ENCODE data around the gene UBE3C. TPM values are rescaled to one million over a fixed set of nuclear protein-coding genes. Genes with fewer than 3 reads are reported as not detected.

The UBE3C gene
- total and polyA plus RNA-seq, 3 experiments from 2014 or later = 30.7 to 82.7 (median 81.1) TPM

DNA sequence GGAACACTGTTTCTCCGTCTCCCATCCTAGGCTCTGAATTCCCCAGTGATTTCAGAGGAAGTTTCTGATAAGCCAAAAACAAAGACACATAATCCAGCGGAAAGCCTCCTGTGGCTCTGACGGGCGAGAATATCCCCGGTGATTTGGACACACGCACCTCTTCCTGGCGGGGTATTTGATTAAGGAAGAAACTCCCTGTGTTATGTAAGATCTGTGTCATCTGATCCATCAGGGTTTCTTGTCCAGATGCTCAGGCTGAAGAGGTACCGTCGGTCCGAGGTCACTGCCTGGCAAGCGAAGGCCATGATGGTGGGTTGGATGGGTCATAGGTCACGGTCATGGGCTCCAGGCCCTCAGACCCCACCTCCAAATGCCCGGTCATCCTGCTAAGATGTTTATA, 158.5 kb downstream of the UBE3C start:
- H3K4me1 Mint-ChIP-seq = peaks cover 22 to 31% (median 23%) of the 10 kb centered on the region in 3 donors
- Histone ChIP-seq H3K4me1 (ENCODE audit: insufficient read depth, low read length) (peaks cover 14% of the 10 kb centered on the region), H3K4me3 (ENCODE audit: low read length) (no peak overlapping the region), H3K27ac (ENCODE audit: low read depth, low read length) (no peak overlapping the region), H3K27me3 (ENCODE audit: insufficient read depth, low read length, poor library complexity, severe bottlenecking) (no peaks in the 10 kb centered on the region), H3K9me3 (ENCODE audit: low read length) (no peaks in the 10 kb centered on the region), H3K36me3 (ENCODE audit: insufficient read depth, low read length) (no peaks in the 10 kb centered on the region)
- H3K27me3 Mint-ChIP-seq = no peaks in the 10 kb centered on the region
- no peaks in the 10 kb centered on the region for H3K36me3 Mint-ChIP-seq
- peak overlapping the region in 1 of 8 donors; percentile 95 for H3K27ac Mint-ChIP-seq
- DNase-seq = no peak
- H3K9me3 Mint-ChIP-seq = no peaks in the 10 kb centered on the region
- ChIA-PET POLR2A (no interaction called here), CTCF (interaction anchor here (0.7 kb wide), 1 partner anchor 24 kb away, joined by 3 read pairs; no protein-coding TSS in a partner anchor)
- no peak overlapping the region for H3K4me3 Mint-ChIP-seq

DNA sequence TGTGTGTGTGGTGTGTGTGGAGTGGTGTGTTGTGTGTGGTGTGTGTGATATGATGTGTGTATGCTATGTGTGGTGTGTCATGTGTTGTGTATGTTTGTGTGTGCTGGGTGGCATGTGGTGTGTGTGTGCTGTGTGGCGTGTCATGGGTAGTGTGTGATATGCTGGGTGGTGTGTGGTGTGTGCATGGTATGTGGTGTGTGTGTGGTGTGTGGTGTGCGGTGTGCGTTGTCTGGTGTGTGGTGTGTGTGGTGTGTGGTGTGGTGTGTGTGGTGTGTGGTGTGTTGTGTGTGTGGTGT, 160.5 kb downstream of the UBE3C start:
- no peaks in the 10 kb centered on the region for H3K36me3 ChIP-seq (ENCODE audit: insufficient read depth, low read length)
- Mint-ChIP-seq H3K9me3 (no peaks in the 10 kb centered on the region), H3K4me1 (peaks cover 34 to 43% (median 34%) of the 10 kb centered on the region in 3 donors), H3K27ac (peak overlapping the region; percentile 61 to 98 (median 84)), H3K27me3 (no peaks in the 10 kb centered on the region), H3K36me3 (no peaks in the 10 kb centered on the region), H3K4me3 (peak overlapping the region in 3 of 7 donors; percentile 31 to 71 (median 48))
- peaks cover 15% of the 10 kb centered on the region for H3K4me1 ChIP-seq (ENCODE audit: insufficient read depth, low read length)
- H3K9me3 ChIP-seq (ENCODE audit: low read length) = no peaks in the 10 kb centered on the region
- no peak overlapping the region for H3K4me3 ChIP-seq (ENCODE audit: low read length)
- no peak for DNase-seq
- H3K27ac ChIP-seq (ENCODE audit: low read depth, low read length) = no peak overlapping the region
- ChIA-PET POLR2A (no interaction called here), CTCF (no interaction called here)
- H3K27me3 ChIP-seq (ENCODE audit: insufficient read depth, low read length, poor library complexity, severe bottlenecking) = no peaks in the 10 kb centered on the region

GRCh38 chr7:157299613-157300368, 161.1 kb downstream of the UBE3C start:
- no peak overlapping the region for H3K4me3 ChIP-seq (ENCODE audit: low read length)
- H3K27ac ChIP-seq (ENCODE audit: low read depth, low read length) = no peak overlapping the region
- Mint-ChIP-seq H3K36me3 (no peaks in the 10 kb centered on the region), H3K27ac (peak overlapping the region; percentile 61 to 98 (median 85)), H3K9me3 (no peaks in the 10 kb centered on the region), H3K4me3 (peak overlapping the region in 2 of 7 donors; percentile 48 to 50), H3K27me3 (no peaks in the 10 kb centered on the region), H3K4me1 (peaks cover 34 to 43% (median 34%) of the 10 kb centered on the region in 3 donors)
- H3K9me3 ChIP-seq (ENCODE audit: low read length) = no peaks in the 10 kb centered on the region
- peaks cover 15% of the 10 kb centered on the region for H3K4me1 ChIP-seq (ENCODE audit: insufficient read depth, low read length)
- POLR2A ChIA-PET = no interaction called here
- H3K27me3 ChIP-seq (ENCODE audit: insufficient read depth, low read length, poor library complexity, severe bottlenecking) = no peaks in the 10 kb centered on the region
- CTCF ChIA-PET = no interaction called here
- peak in 4 of 5 donors; percentile 47 to 63 (median 59) for DNase-seq
- no peaks in the 10 kb centered on the region for H3K36me3 ChIP-seq (ENCODE audit: insufficient read depth, low read length)

DNA sequence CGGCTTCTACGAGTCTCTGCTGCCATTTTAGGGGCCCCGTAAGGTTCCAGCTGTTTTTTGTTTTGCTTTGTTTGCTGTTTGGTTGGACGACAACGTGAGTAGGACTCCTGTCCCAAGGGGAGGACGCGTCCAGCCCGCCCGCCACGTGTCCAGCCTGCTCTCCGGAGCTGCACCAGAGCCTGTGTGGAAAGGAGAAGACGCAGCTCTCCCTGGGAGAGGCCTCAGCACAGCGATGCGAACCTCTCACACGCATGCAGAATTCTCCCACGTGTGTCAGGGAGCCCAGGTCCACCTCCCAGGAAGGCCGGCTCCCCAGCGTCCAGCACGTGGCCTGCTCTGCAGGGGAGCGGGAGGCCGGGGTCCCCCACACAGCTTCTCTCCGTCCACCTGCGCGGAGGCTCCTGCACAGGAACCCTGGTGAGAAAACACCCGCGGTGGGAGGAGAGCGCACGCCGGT, 161.7 kb downstream of the UBE3C start:
- Mint-ChIP-seq H3K27ac (peak overlapping the region in 5 of 8 donors; percentile 19 to 97 (median 45)), H3K9me3 (no peaks in the 10 kb centered on the region), H3K27me3 (no peaks in the 10 kb centered on the region), H3K4me3 (peak overlapping the region in 1 of 7 donors; percentile 3), H3K36me3 (no peaks in the 10 kb centered on the region), H3K4me1 (peaks cover 34 to 43% (median 34%) of the 10 kb centered on the region in 3 donors)
- no peaks in the 10 kb centered on the region for H3K9me3 ChIP-seq (ENCODE audit: low read length)
- ChIA-PET POLR2A (no interaction called here), CTCF (no interaction called here)
- H3K27ac ChIP-seq (ENCODE audit: low read depth, low read length) = no peak overlapping the region
- DNase-seq = no peak
- H3K4me3 ChIP-seq (ENCODE audit: low read length) = no peak overlapping the region
- H3K36me3 ChIP-seq (ENCODE audit: insufficient read depth, low read length) = no peaks in the 10 kb centered on the region
- H3K4me1 ChIP-seq (ENCODE audit: insufficient read depth, low read length) = peaks cover 15% of the 10 kb centered on the region
- H3K27me3 ChIP-seq (ENCODE audit: insufficient read depth, low read length, poor library complexity, severe bottlenecking) = no peaks in the 10 kb centered on the region

GRCh38 chr7:157301610-157302120, 162.9 kb downstream of the UBE3C start:
- ChIA-PET CTCF (interaction anchor here (1.6 kb wide), 1 partner anchor 28 kb away, joined by 6 read pairs; no protein-coding TSS in a partner anchor), POLR2A (interaction anchor here (1.0 kb wide), 1 partner anchor 35 kb away, joined by 3 read pairs; no protein-coding TSS in a partner anchor)
- Histone ChIP-seq H3K27ac (ENCODE audit: low read depth, low read length) (peak overlapping the region; percentile 64), H3K4me1 (ENCODE audit: insufficient read depth, low read length) (peaks cover 15% of the 10 kb centered on the region), H3K9me3 (ENCODE audit: low read length) (no peaks in the 10 kb centered on the region), H3K36me3 (ENCODE audit: insufficient read depth, low read length) (no peaks in the 10 kb centered on the region), H3K27me3 (ENCODE audit: insufficient read depth, low read length, poor library complexity, severe bottlenecking) (no peaks in the 10 kb centered on the region), H3K4me3 (ENCODE audit: low read length) (peak overlapping the region; percentile 38)
- H3K27me3 Mint-ChIP-seq = peaks cover 0 to under 1% of the 10 kb centered on the region in 2 donors
- no peaks in the 10 kb centered on the region for H3K9me3 Mint-ChIP-seq
- H3K4me1 Mint-ChIP-seq = peaks cover 37 to 48% (median 38%) of the 10 kb centered on the region in 3 donors
- H3K36me3 Mint-ChIP-seq = no peaks in the 10 kb centered on the region
- H3K27ac Mint-ChIP-seq = peak overlapping the region; percentile 86 to 99 (median 97)
- H3K4me3 Mint-ChIP-seq = peak overlapping the region; percentile 72 to 89 (median 82)
- no peak for DNase-seq

GRCh38 chr7:157306846-157307838, 168.4 kb downstream of the UBE3C start:
- no peaks in the 10 kb centered on the region for H3K27me3 ChIP-seq (ENCODE audit: insufficient read depth, low read length, poor library complexity, severe bottlenecking)
- H3K9me3 Mint-ChIP-seq = no peaks in the 10 kb centered on the region
- H3K27ac ChIP-seq (ENCODE audit: low read depth, low read length) = no peak overlapping the region
- H3K4me1 ChIP-seq (ENCODE audit: insufficient read depth, low read length) = peaks cover 1% of the 10 kb centered on the region
- CTCF ChIA-PET = no interaction called here
- POLR2A ChIA-PET = no interaction called here
- no peaks in the 10 kb centered on the region for H3K36me3 ChIP-seq (ENCODE audit: insufficient read depth, low read length)
- peak overlapping the region in 5 of 8 donors; percentile 26 to 75 (median 64) for H3K27ac Mint-ChIP-seq
- H3K36me3 Mint-ChIP-seq = peaks cover 0 to 2% (median 0%) of the 10 kb centered on the region in 3 donors
- no peak overlapping the region for H3K4me3 ChIP-seq (ENCODE audit: low read length)
- no peak for DNase-seq
- H3K9me3 ChIP-seq (ENCODE audit: low read length) = no peaks in the 10 kb centered on the region
- H3K4me3 Mint-ChIP-seq = peak overlapping the region in 2 of 7 donors; percentile 21 to 41
- peaks cover 18 to 25% (median 21%) of the 10 kb centered on the region in 3 donors for H3K4me1 Mint-ChIP-seq
- H3K27me3 Mint-ChIP-seq = peaks cover 0 to 2% of the 10 kb centered on the region in 2 donors

DNA sequence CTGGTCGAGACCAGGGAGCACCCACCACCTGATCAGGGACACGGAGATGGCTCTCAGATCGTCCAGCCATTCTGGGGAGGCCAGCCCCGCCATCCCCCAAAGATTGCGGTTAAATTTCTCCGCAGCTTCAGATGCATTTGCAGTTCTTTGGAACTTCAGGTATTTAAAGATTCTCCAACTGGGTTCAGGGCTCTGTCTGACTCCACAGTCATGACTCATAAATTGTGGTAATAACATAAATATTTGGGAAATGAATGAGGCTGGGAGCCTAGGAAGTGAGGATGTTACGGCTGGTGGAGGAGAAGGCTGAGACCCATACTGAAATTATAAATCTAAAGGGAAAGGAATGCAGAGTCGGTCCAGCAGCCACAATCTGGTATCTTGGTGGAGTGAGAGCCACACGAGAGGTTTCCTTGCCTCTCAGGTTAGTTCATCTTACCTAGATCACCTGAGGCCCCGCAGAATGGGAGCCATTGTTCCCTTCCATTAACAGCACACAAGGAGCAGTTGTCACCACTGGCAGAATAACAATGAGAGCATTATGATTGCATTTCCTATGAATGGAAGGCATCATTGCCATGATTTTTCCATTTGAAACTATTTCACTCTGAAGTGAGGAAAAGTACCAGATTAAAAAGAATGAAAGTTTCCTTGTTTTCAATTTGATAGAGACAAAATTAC, 171.4 kb downstream of the UBE3C start:
- DNase-seq = no peak
- H3K27ac ChIP-seq (ENCODE audit: low read depth, low read length) = no peak overlapping the region
- peaks cover 6 to 12% (median 9%) of the 10 kb centered on the region in 3 donors for H3K4me1 Mint-ChIP-seq
- H3K36me3 ChIP-seq (ENCODE audit: insufficient read depth, low read length) = no peaks in the 10 kb centered on the region
- peaks cover 0 to 2% of the 10 kb centered on the region in 2 donors for H3K27me3 Mint-ChIP-seq
- H3K9me3 ChIP-seq (ENCODE audit: low read length) = no peaks in the 10 kb centered on the region
- H3K36me3 Mint-ChIP-seq = peaks cover 0 to 2% (median 0%) of the 10 kb centered on the region in 3 donors
- no peak overlapping the region for H3K4me3 Mint-ChIP-seq
- CTCF ChIA-PET = no interaction called here
- H3K4me3 ChIP-seq (ENCODE audit: low read length) = no peak overlapping the region
- POLR2A ChIA-PET = no interaction called here
- H3K27me3 ChIP-seq (ENCODE audit: insufficient read depth, low read length, poor library complexity, severe bottlenecking) = no peaks in the 10 kb centered on the region
- H3K27ac Mint-ChIP-seq = peak overlapping the region in 2 of 8 donors; percentile 29 to 47
- H3K9me3 Mint-ChIP-seq = no peaks in the 10 kb centered on the region
- H3K4me1 ChIP-seq (ENCODE audit: insufficient read depth, low read length) = no peaks in the 10 kb centered on the region

Measured in CD8-positive, alpha-beta memory T cell (primary cell).